COR-L47 (cell line): ENCODE results near the gene GMFB.
"Not testable (repeated sequence)": the region's sequence is repeated elsewhere in the genome, so short reads cannot be mapped to it uniquely, and the experiment has no call there.

Experiments
- DNase-seq: peaks from one replicate; lab custom pipeline; 2025; lab: John Stamatoyannopoulos, UW

Gene GMFB

GRCh38 chr14:54458536-54458935 lies 30.2 kb downstream of the GMFB start:
- DNase-seq: not testable (repeated sequence)

- DNase-seq: no peak
Observed at GRCh38 chr14:54457609-54457996, 31.2 kb downstream of the GMFB start.

- DNase-seq: not testable (repeated sequence)
Observed at GRCh38 chr14:54456820-54457608, 31.8 kb downstream of the GMFB start.

GRCh38 chr14:54455363-54455762 lies 33.4 kb downstream of the GMFB start:
- DNase-seq: no peak

- not testable (repeated sequence) for DNase-seq
Observed at GRCh38 chr14:54453990-54454389, 34.8 kb downstream of the GMFB start.

- no peak for DNase-seq
Observed at GRCh38 chr14:54453252-54453651, 35.5 kb downstream of the GMFB start.

GRCh38 chr14:54451961-54452360 lies 36.8 kb downstream of the GMFB start:
- no peak for DNase-seq

- no peak for DNase-seq
Observed at GRCh38 chr14:54451121-54451601, 37.6 kb downstream of the GMFB start.

GRCh38 chr14:54450535-54450934 lies 38.2 kb downstream of the GMFB start:
- DNase-seq: no peak

GRCh38 chr14:54447231-54447692 lies 41.5 kb downstream of the GMFB start:
- DNase-seq: no peak

- DNase-seq: peak; percentile 91
Observed at GRCh38 chr14:54446161-54446693, 42.6 kb downstream of the GMFB start.

- DNase-seq: no peak
Observed at GRCh38 chr14:54444681-54445080, 44.1 kb downstream of the GMFB start.

- DNase-seq: no peak
Observed at GRCh38 chr14:54443981-54444380, 44.8 kb downstream of the GMFB start.

- not testable (repeated sequence) for DNase-seq
Observed at GRCh38 chr14:54442961-54443360, 45.8 kb downstream of the GMFB start.

- DNase-seq: peak; percentile 90
Observed at GRCh38 chr14:54440873-54441868, 47.6 kb downstream of the GMFB start, which contains the start of gene CNIH1. Gene CNIH1 (minus strand): TSS chr14:54441374. CDS start chr14:54441327, 47 bp downstream.

GRCh38 chr14:54440476-54440872 lies 48.3 kb downstream of the GMFB start:
- DNase-seq: no peak

- no peak for DNase-seq
Observed at GRCh38 chr14:54440037-54440436, 48.7 kb downstream of the GMFB start.

- DNase-seq: no peak
Observed at GRCh38 chr14:54438703-54439102, 50.1 kb downstream of the GMFB start.

GRCh38 chr14:54437954-54438353 lies 50.8 kb downstream of the GMFB start:
- DNase-seq: not testable (repeated sequence)

- no peak for DNase-seq
Observed at GRCh38 chr14:54435500-54435981, 53.2 kb downstream of the GMFB start.

- no peak for DNase-seq
Observed at GRCh38 chr14:54428527-54428926, 60.3 kb downstream of the GMFB start.

- DNase-seq: no peak
Observed at GRCh38 chr14:54427871-54428270, 60.9 kb downstream of the GMFB start.
